Measurements from ENCODE around the gene SSH3.
A peak's percentile ranks its signal among the peaks of the same experiment; 100 is the strongest.

The SSH3 gene

DNA sequence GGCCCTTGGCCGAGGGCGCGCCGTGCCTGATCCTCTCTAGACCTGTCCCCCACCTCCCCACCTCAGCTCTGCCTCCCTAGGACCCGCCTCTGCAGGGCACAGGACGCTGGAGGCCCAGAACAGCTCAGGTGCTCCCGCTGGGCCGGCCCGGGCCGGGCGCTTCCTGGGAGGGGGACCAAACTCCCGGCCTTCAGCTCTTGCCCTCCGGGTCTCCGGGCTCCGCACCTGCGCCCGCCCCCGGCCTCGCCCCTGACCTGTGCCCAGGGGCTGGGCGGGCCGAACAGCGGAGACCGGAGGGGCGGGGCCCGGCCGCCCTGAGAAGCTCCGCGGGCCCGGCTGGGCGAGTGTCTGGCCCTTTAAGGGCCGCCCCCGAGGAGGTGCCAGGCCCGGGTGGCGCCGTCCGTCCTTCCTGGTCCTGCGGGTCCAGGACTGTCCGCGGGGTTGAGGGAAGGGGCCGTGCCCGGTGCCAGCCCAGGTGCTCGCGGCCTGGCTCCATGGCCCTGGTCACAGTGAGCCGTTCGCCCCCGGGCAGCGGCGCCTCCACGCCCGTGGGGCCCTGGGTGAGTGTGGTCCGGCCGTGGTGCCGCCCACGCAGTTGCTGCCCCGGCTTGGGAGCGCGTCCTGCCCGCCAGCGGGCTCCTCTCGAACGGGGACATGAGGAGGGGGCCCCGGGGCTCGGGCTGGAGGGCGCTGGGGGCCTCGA lies at the start of gene SSH3:
Gene SSH3, plus strand, starts transcription at position 399 of the 703 bp plus-strand sequence. Its CDS starts 96 bp downstream, at position 495.
- DNase-seq: peak in 1 of 2 experiments; percentile 33

DNA sequence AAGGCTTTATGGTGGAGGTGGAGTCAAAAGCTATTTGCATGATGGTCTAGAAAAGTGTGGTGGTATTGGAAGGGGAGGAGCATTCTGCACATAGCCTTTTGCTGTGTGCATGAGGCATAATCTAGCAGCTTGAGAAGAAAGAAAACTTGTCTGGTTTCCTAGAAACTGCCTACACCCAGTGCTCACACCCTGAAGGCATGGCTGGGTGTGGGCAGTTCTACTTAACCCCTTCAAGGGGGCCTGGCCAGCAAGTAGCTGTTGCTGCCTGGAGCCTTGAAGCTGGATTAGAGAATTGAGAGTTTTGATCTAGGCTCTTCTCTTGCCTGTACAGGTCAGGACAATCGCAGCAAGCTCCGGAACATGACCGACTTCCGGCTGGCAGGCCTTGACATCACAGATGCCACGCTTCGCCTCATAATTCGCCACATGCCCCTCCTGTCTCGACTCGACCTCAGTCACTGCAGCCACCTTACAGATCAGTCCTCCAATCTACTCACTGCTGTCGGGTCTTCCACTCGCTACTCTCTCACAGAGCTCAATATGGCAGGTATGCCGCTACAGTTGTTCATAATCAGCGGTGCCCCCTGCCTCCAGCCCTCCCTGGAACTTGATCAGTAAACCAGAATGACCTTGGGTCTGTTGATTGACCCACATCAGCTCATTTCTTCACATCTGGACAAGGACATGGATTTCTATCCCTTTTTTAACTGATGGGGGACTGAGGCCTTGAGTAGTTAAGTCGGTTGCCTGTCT lies 49.3 kb upstream of the SSH3 start:
- DNase-seq: no peak

DNA sequence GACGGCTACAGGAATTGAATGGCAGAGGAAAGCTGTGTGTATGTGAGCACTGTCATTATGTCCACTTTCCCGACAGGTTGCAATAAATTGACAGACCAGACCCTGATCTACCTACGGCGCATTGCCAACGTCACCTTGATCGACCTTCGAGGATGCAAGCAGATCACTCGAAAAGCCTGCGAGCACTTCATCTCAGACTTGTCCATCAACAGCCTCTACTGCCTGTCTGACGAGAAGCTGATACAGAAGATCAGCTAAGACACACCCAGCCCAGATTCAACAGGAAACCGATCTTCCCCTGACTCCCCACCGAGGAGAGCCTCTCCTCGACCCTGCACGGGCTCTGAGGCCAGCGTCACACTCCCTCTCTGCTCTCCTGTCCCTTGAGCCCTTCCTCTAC lies 48.5 kb upstream of the SSH3 start:
- no peak for DNase-seq

GRCh38 chr11:67255353-67255752 lies 48.0 kb upstream of the SSH3 start:
- no peak for DNase-seq

DNA sequence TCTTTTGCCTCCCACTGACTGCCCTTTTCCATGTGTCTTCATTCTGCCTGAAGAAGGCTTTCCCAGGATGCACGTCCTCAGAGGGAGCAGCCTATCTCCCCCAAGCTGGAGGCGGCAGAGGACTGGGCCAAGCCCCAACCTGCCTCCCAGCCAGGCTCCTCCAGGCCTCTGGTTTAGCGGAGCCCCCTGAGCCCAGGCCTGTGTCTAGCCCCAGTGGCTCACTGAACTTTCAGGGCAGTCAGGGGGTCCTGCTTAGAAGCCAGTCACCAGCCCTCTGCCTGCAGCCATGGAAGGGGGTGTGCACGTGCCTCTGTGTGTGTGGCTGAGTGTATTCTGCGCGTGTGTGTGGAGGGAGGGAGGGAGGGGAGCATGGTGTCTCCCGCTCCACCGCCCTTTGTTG lies 47.5 kb upstream of the SSH3 start:
- DNase-seq: no peak

- DNase-seq: no peak
Observed at GRCh38 chr11:67256477-67257135, 46.7 kb upstream of the SSH3 start.

- no peak for DNase-seq
Observed at GRCh38 chr11:67260406-67260805, 42.9 kb upstream of the SSH3 start.

DNA sequence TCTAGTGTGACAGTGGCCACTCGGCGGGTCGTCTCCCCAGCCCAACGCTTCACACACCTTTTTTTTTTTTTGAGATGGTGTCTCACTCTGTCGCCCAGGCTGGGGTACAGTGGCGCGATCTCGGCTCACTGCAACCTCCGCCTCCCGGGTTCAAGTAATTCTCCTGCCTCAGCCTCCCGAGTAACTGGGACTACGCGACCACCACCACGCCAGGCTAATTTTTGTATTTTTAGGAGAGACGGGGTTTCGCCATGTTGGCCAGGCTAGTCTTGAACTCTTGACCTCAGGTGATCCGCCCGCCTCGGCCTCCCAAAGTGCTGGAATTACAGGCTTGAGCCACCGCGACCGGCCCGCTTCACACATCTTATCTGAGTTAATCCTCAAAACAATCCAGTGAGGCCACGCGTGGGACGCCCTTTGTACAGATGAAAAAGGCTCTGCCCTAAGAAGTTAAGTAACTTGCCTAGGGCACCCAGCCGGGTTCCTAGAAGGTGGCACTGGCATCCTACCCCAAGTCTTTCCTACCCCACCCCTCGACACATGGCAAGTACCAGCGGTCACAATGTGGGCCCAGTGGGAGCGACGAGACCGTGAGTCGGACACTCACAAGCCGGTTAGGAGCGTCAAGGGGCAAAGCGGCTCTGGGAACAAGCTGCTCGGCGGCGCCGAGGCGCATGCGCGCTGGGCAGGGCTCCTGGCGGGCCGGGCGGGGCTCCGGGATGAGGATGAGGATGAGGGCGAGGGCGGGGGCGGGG lies 42.3 kb upstream of the SSH3 start:
- DNase-seq: peak; percentile 53 to 70

DNA sequence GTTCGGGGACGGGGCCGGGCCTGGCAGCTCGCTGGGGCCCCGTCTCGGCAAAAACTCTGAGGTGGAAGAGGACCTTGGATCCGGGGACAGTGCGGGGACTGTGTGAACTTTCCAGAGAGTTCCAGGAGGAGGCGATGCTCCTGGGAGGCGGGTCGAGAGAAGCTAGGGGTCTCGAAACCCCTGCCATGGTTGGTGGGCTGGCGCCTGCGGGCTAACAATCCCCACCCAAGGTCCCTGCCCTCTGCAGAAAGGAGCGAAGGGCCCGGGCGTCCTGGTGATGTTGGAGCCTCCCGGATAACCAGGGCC lies 41.7 kb upstream of the SSH3 start:
- no peak for DNase-seq

GRCh38 chr11:67261946-67262681 lies 41.2 kb upstream of the SSH3 start:
- DNase-seq: peak in 1 of 2 experiments; percentile 45

DNA sequence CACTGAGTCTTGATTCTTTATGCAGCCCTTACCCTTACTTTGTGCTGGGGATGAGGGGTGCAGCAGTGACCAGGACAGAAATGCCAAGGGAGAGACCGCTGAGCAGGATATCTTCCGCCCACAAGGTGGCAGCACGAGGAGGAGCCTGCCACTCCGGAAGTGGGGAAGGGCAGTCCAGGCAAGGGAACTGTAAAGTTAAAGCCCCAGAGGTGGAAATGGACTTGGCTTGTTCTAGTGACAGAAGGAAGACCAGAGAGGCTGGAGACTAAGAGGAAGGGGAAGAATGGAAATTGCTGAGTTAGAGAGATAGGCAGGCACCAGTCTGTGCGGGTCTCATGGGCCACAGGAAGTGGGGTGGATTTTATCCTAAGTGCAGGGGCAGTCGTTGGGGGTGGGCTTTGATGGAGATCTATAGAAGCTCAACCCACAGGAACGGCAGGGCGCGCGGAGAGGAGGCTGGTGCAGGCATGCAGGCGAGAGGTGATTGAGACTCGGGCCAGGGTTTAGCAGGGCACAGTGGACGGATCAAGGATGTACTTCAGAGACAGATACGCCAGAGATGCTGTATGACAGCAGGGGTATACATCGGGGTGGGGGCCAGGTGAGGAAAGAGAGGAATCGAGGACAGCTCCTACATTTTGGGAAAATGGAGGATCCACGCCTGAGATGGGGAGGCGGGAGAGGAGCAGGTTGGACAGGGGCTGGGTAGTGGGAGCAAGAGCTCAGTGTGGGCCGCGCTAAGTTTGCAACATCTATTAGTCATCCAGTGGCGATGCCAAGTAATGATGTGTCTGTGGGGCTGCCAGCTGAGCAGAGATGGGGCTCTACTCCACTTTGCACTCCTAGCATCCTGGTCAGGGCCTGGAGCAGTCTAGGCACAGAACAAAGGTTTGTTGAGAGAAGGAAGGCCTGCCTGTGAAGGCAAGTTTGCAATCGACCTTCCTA lies 40.3 kb upstream of the SSH3 start:
- peak; percentile 41 to 71 for DNase-seq

- no peak for DNase-seq
Observed at GRCh38 chr11:67264260-67264659, 39.1 kb upstream of the SSH3 start.

DNA sequence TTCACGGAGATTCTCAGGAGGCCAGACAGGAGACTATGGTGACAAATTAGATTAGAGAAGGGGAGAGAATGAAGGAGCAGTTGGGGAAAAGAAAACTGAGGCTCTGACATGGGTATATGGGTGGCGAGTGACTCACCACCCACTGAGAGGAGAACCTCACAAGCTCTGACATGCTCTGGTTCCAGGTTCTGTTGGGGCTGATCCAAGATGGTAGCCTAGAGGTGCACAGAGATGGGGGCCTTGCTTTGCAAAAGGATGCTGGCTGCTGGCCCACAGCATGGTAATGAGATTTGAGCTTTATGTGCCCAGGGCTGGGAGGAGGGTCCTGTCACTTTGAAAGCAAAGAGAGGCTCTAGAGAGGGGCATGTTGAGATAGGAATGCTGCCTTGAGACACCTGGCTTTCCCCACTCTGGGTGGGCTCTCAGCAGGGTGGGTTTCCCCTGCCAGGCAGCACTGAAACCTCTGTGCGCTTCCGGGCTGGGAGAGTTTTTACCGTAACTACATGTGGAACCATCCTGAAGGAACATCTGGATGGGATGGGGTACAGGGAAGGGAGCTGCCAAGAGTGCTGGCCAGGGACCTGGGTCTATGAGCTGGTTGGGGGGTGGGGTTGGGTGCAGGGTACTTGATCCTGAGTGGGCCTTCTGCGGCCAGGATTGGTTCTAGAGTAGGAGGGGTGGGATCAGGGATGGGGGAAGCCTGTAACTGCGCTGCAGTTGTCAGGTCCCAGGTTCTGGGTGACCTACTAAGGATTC lies 38.3 kb upstream of the SSH3 start:
- DNase-seq: no peak

GRCh38 chr11:67265633-67266448 lies 37.5 kb upstream of the SSH3 start:
- peak in 1 of 2 experiments; percentile 39 for DNase-seq

DNA sequence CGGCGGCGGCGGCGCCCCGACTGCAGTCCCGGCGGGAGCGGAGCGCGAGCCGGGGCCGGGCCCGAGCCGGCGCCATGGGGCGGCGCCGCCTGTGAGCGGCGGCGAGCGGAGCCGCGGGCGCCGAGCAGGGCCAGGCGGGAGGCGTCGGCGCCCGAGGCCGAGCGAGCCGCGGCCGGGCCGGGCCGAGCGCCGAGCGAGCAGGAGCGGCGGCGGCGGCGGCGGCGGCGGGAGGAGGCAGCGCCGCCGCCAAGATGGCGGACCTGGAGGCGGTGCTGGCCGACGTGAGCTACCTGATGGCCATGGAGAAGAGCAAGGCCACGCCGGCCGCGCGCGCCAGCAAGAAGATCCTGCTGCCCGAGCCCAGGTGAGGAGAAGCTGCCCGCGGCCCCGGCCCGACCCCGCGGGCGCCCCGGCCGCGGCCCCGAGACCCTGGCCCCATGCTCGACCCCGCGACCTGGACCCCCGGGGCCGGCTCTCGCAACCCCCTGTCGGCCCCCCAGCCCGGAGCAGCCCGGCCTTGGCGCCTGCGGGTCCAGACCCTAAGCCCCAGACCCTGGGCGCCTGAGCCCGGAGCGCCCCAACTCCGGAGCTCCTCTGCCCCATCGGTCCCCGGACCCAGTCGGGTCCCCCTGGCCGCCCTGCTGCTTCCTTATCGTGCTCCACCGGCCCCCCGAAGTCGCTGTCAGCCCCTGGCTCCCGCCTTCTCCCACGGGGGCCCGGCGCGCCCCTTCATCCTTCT lies 36.7 kb upstream of the SSH3 start, which contains the start of gene GRK2:
Gene GRK2, plus strand, starts transcription at position 25 of the 739 bp plus-strand sequence. Its CDS starts 227 bp downstream, at position 252.
- DNase-seq: peak in 1 of 2 experiments; percentile 28

- DNase-seq: no peak
Observed at GRCh38 chr11:67267188-67268080, 35.9 kb upstream of the SSH3 start.

GRCh38 chr11:67268081-67268961 lies 35.0 kb upstream of the SSH3 start:
- no peak for DNase-seq
